22Rv1 (cell line): ENCODE results near the gene SMTN.

Source experiments
- CTCF ChIP-seq: fragments of 450-650 bp; IDR thresholded peaks from 2 replicates; pipeline ENCODE4 v1.5.1; 2017; ENCODE audit warnings: mild to moderate bottlenecking
- ZFX ChIP-seq: fragments of 450-650 bp; IDR thresholded peaks from 2 replicates; pipeline ENCODE4 v1.6.1; 2017; ENCODE audit warnings: antibody characterized with exemption, borderline replicate concordance

DNA sequence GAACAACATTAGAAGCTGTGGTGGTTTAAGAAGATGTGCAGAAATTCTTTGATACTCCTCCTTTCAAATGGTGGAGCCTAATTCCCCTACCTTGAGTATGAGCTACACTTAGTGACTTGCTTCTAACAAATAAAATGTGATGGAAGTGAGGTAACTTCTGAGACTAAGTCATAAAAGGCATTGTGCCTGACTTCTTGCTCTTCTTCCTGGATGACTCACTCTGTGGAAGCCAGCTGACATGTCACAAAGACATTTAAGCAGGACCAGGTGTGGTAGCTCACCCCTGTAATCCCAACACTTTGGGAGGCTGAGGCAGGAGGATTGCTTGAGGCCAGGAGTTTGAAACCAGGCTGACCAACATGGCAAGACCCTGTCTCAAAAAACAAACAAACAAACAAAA lies 63.1 kb downstream of the SMTN start:
- no peak for TF ChIP-seq CTCF
- TF ChIP-seq ZFX, result no peak
